HL-60 (cell line): Measurements from ENCODE around the gene PSMA7.

ENCODE experiments used
- DNase-seq, 2 experiments: peaks; one replicate each; pipeline ENCODE4 v3.0.0-alpha.2; 2010 to 2020; ENCODE audit warnings: low read depth in 1 of 2, low spot score in 1 of 2
- H3K27ac ChIP-seq: fragments of 250-450 bp; sonication (Bioruptor Pico); replicated peaks from 2 replicates; pipeline ENCODE4 v1.5.1; 2020; ENCODE audit warnings: mild to moderate bottlenecking, moderate library complexity
- H3K27me3 ChIP-seq: fragments of 250-450 bp; sonication (Bioruptor Pico); 2 replicates; pipeline ENCODE4 v1.5.1; 2021; ENCODE audit warnings: mild to moderate bottlenecking, moderate library complexity; ENCODE audit not compliant: insufficient read depth, poor library complexity, severe bottlenecking
- H3K4me3 ChIP-seq: replicated peaks from 2 replicates; pipeline ENCODE4 v1.5.1; 2011; ENCODE audit warnings: mild to moderate bottlenecking, control low read depth, low read length; ENCODE audit not compliant: insufficient read depth
- CTCF ChIP-seq: IDR thresholded peaks from one replicate; pipeline ENCODE4 v1.5.1; 2011; ENCODE audit warnings: low read length, control low read depth, inconsistent platforms; ENCODE audit not compliant: insufficient read depth
- GABPA ChIP-seq: IDR thresholded peaks from 2 replicates; pipeline ENCODE4 v1.6.1; 2012; ENCODE audit warnings: low read depth
- POLR2AphosphoS5 ChIP-seq: IDR thresholded peaks from 2 replicates; pipeline ENCODE4 v1.6.1; 2012; ENCODE audit warnings: low read depth
- REST ChIP-seq: IDR thresholded peaks from 2 replicates; pipeline ENCODE4 v1.6.1; 2012; ENCODE audit warnings: low read depth; ENCODE audit not compliant: insufficient replicate concordance
- SPI1 ChIP-seq: IDR thresholded peaks from 2 replicates; pipeline ENCODE4 v1.6.1; 2012; ENCODE audit warnings: low read depth, mild to moderate bottlenecking, borderline replicate concordance

Gene PSMA7

GRCh38 chr20:62141397-62142251, 1.6 kb downstream of the PSMA7 start:
- peak; percentile 55 to 68 for DNase-seq
- Histone ChIP-seq H3K4me3 (peak overlapping the region; percentile 68), H3K27ac (peak overlapping the region; percentile 93)

GRCh38 chr20:62141043-62141396, 2.2 kb downstream of the PSMA7 start:
- Histone ChIP-seq H3K27ac (peak overlapping the region; percentile 93), H3K4me3 (peak overlapping the region; percentile 11; the same call in 1 of the 2 replicates)

More at GRCh38 chr20:62141397-62142251, 1.6 kb downstream of the PSMA7 start:
- no peaks in the 10 kb centered on the region for H3K27me3 ChIP-seq
- TF ChIP-seq CTCF (peak; percentile 24), POLR2AphosphoS5 (no peak; the same call in 1 of the 2 replicates)

GRCh38 chr20:62139636-62140035, 3.6 kb downstream of the PSMA7 start:
- no peak for DNase-seq
- Histone ChIP-seq H3K27me3 (no peaks in the 10 kb centered on the region), H3K27ac (no peak overlapping the region), H3K4me3 (no peak overlapping the region)
- TF ChIP-seq REST (no peak), CTCF (no peak), SPI1 (no peak), POLR2AphosphoS5 (no peak), GABPA (no peak)

More at GRCh38 chr20:62141043-62141396, 2.2 kb downstream of the PSMA7 start:
- H3K27me3 ChIP-seq: no peaks in the 10 kb centered on the region
- no peak for DNase-seq
- TF ChIP-seq REST (no peak), GABPA (no peak), POLR2AphosphoS5 (no peak; the same call in 1 of the 2 replicates), SPI1 (no peak), CTCF (no peak)
